Measurements from ENCODE around the gene COBL. TPM values are rescaled to one million over a fixed set of nuclear protein-coding genes. Genes with fewer than 3 reads are reported as not detected.

Gene COBL
- total and polyA plus RNA-seq, 2 donors (not counting 3 experiments of a cell fraction or from before 2014, with no cell fraction given) = 0.11 TPM; not detected in 1

GRCh38 chr7:51154201-51154600 is 162.4 kb downstream of the COBL start:
- H3K9me3 ChIP-seq (replicated peaks; ENCODE audit: control insufficient read depth, insufficient read depth, low read length) = no peaks in the 10 kb centered on the region
- no peaks in the 10 kb centered on the region for H3K4me1 ChIP-seq (ENCODE audit: control insufficient read depth, extremely low read depth, insufficient read depth, low read length)
- no peaks in the 10 kb centered on the region for H3K36me3 ChIP-seq (ENCODE audit: control insufficient read depth in 2 of 2, extremely low read depth in 1 of 2, insufficient read depth in 2 of 2, low read length in 2 of 2)
- no TSS peak for BruUV-seq (replicated peaks)
- H3K27ac ChIP-seq (ENCODE audit: insufficient read depth, low read depth, low read length) = no peak overlapping the region
- ChIA-PET CTCF (interaction anchor here (5.4 kb wide), 2 partner anchors 8 to 13 kb away, joined by 34 to 70 read pairs; no protein-coding TSS in a partner anchor), POLR2A (no interaction called here)
- FAIRE-seq (no peak), DNase-seq (ENCODE audit: low read depth, low spot score) (no peak)
- no peaks in the 10 kb centered on the region for H3K79me2 ChIP-seq (ENCODE audit: control insufficient read depth, insufficient read depth, low read length)
- no peak overlapping the region for H2AFZ ChIP-seq (ENCODE audit: low read depth, low read length)
- H3K27me3 ChIP-seq (ENCODE audit: control insufficient read depth in 2 of 2, insufficient read depth in 2 of 2, low read length in 2 of 2) = peaks cover 3 to 23% of the 10 kb centered on the region in 2 experiments
- no peak overlapping the region for H3K4me2 ChIP-seq (ENCODE audit: insufficient read depth, low read length)
- dilution Hi-C loops (cut with MboI; ENCODE audit: extremely low pct_ligation_motif_present, low sequenced_read_pairs) = no loop called here
- H3K9me1 ChIP-seq (replicated peaks; ENCODE audit: control insufficient read depth, extremely low read depth, insufficient read depth, low read length) = no peaks in the 10 kb centered on the region
- no peak overlapping the region for H3K9ac ChIP-seq (replicated peaks; ENCODE audit: extremely low read depth, insufficient read depth, low read length)
- intact Hi-C loops (cut with micrococcal nuclease) = no loop called here
- H4K20me1 ChIP-seq (replicated peaks; ENCODE audit: control insufficient read depth, extremely low read depth, insufficient read depth, low read length) = no peaks in the 10 kb centered on the region
- TF ChIP-seq POLR2A (IDR thresholded peaks at IDR 0.05; ENCODE audit: low read depth, low read length) = no peak
- no peak for TF ChIP-seq MYC (IDR thresholded peaks at IDR 0.05; ENCODE audit: low read depth, low read length)
- no peak for TF ChIP-seq POLR2AphosphoS5 (IDR thresholded peaks at IDR 0.05; ENCODE audit: insufficient read depth, low read depth, low read length)
- no peak for TF ChIP-seq EZH2 (IDR thresholded peaks at IDR 0.05; ENCODE audit: borderline replicate concordance, low read depth, low read length, severe bottlenecking)
- no peak for TF ChIP-seq FOS (IDR thresholded peaks at IDR 0.05; ENCODE audit: borderline replicate concordance, insufficient read depth, low read length)
- TF ChIP-seq JUN (IDR thresholded peaks at IDR 0.05; ENCODE audit: borderline replicate concordance, insufficient read depth, insufficient read length, low read depth) = no peak
- no peak for TF ChIP-seq GATA2 (IDR thresholded peaks at IDR 0.05; ENCODE audit: insufficient read depth, insufficient read length, low read depth, low read length)
- no peak for TF ChIP-seq CTCF (IDR thresholded peaks at IDR 0.05; ENCODE audit: extremely low read depth in 1 of 2, insufficient read depth in 1 of 2, low read depth in 1 of 2, low read length in 2 of 2)
- no peak for TF ChIP-seq MAX (IDR thresholded peaks at IDR 0.05; ENCODE audit: insufficient read depth, insufficient read length)
- no peak overlapping the region for H3K4me3 ChIP-seq (replicated peaks in 1 of 3; ENCODE audit: insufficient read depth in 1 of 3, low read depth in 1 of 3, low read length in 3 of 3)
